ENCODE measurements around the gene TRABD2B. TPM values are rescaled to one million over a fixed set of nuclear protein-coding genes. Genes with fewer than 3 reads are reported as not detected.

TRABD2B gene
- total RNA-seq, 2 donors from 2014 or later: 3.1 to 8.1 TPM

DNA sequence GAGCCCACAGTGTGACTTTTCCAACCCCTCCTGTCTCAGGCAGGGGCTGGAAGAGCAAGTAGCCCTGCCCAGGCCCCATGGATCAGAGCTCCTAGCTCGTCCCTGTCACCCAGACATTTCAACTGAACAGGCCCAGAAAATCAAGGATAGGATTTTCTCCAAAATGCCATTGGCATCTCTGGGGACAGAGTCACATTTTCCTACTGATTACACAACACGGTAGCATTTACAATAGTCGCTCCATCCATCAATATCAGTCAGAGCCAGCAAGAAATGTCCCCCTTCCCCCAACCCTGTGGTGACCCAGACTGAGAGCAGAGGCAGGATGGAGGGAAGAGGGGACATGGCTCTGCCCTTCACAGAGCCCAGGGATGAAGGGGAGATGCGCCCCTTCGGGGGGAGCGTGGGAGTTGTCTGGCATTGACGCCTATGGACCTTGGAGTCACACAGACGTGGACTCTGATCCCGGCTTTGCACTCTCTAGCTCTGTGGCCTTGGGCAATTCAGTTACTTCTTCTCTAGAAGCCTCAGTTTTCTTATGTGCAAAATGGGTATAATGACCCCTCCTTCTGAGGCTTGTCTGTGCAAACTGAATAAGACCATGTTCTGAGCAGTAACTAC lies 283.7 kb downstream of the TRABD2B start:
- TF ChIP-seq, protein P1, sequence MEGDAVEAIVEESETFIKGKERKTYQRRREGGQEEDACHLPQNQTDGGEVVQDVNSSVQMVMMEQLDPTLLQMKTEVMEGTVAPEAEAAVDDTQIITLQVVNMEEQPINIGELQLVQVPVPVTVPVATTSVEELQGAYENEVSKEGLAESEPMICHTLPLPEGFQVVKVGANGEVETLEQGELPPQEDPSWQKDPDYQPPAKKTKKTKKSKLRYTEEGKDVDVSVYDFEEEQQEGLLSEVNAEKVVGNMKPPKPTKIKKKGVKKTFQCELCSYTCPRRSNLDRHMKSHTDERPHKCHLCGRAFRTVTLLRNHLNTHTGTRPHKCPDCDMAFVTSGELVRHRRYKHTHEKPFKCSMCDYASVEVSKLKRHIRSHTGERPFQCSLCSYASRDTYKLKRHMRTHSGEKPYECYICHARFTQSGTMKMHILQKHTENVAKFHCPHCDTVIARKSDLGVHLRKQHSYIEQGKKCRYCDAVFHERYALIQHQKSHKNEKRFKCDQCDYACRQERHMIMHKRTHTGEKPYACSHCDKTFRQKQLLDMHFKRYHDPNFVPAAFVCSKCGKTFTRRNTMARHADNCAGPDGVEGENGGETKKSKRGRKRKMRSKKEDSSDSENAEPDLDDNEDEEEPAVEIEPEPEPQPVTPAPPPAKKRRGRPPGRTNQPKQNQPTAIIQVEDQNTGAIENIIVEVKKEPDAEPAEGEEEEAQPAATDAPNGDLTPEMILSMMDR (IDR thresholded peaks at IDR 0.05): no peak
- Histone ChIP-seq H3K4me1 (peaks cover 4 to 25% of the 10 kb centered on the region in 2 donors), H3K9me3 (no peaks in the 10 kb centered on the region), H3K27me3 (peaks cover 11 to 31% of the 10 kb centered on the region in 2 donors), H3K36me3 (no peaks in the 10 kb centered on the region), H3K27ac (no peak overlapping the region), H3K4me3 (no peak overlapping the region)
- DNase-seq (ENCODE audit: low spot score): no peak

DNA sequence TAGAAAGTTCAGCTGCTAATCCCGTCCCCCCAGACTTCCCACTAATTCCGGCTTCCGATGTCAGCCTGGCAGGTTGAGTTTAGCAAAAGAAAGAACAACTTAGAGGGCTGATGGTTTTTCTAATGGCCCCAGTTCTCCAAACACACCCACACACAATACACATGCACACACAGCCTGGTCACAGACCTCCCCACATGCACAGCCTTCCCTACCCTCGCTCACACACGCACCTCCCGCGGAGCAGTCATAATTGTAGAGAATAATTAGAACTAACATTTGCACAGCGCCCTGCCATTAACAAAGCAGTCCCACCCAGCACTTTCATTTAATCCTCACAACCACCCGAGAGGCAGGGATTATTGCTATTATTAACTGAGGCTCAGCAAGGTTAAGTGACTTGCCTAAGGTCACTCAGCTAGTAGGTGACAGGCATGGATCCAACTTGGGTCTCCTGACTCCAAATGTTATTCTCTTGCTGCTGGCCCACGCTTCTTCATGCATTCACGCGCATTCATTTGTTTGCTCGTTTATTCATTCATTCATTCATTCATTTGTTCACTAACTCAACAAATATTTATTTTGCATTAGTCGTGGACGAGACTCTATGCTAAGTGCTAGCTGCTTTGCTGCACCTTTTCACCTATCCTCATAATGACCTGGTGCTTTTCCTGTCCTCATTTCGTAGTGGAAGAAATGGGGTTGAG lies 284.4 kb downstream of the TRABD2B start:
- TF ChIP-seq, protein P1 (IDR thresholded peaks at IDR 0.05): no peak
- H3K27ac ChIP-seq: no peak overlapping the region
- H3K4me1 ChIP-seq: peaks cover 4 to 31% of the 10 kb centered on the region in 2 donors
- no peaks in the 10 kb centered on the region for H3K9me3 ChIP-seq
- DNase-seq (ENCODE audit: low spot score): no peak
- H3K27me3 ChIP-seq: peaks cover 14 to 31% of the 10 kb centered on the region in 2 donors
- H3K36me3 ChIP-seq: no peaks in the 10 kb centered on the region
- no peak overlapping the region for H3K4me3 ChIP-seq

DNA sequence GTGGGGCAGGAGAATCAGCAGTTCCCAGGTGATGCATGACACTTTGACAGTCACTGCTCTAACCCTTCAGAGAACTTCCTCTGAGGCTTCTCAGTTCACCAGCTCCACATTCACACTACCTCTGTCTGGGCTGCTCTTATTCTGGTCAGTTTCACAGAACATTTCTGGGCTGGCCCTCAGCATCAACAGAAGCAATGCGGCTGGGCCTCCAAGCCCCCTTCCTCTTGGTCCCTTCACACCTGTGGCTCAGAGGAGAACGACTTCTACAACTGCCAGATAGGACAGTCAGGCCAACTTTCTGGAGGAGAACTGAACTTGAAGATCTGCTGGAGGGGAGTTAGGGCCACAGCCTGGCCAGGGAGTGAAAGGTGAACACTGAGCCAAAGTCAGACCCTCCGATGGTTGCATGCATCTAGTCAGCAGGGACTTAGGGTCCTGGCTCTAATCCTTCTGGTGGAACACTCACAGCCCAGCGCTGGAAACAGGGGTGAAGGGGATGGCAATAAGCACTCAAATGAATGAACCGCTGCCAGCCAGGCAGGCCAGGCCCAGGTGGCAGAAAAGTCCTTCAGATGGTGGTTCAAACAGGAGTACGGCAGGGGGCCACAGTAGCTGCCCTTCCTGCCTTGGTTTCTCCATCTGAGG lies 285.2 kb downstream of the TRABD2B start:
- Histone ChIP-seq H3K27ac (no peak overlapping the region), H3K27me3 (peaks cover 14 to 31% of the 10 kb centered on the region in 2 donors)
- DNase-seq (ENCODE audit: low spot score): no peak

DNA sequence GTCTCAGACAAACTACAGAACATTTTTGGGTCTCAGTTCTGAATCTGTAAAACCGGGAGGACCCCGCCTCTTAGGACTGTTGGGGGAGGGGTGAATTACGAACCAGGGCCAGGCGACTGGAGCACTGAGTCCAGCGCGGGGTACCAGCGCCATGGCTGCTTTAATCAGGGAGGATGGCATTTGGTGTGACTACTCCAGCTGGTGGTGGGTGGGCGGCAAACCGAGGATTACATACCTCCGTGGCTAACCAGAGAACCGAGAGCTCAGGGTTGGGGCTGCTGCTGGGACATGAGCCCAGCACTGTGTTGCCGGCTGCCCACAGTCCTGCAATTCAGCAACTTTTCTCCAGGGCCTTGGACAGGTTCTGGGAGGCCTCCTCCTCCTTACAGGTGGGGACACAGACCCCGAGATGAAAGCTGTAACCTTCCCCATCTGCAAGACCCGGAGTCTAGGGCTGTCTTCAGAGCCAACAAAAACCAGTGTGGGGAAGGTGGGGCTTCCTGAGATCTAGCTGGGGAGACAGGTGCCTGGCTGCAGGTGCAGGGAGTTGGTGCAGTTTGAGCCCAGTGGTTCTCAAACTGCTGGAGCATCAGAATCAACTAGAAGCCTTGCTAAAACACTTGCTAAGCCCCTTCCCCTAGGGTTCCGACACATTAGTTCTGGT lies 285.9 kb downstream of the TRABD2B start:
- DNase-seq (ENCODE audit: low spot score): no peak
- peaks cover 4 to 31% of the 10 kb centered on the region in 2 donors for H3K4me1 ChIP-seq
- TF ChIP-seq, protein P1 (IDR thresholded peaks at IDR 0.05): no peak
- no peak overlapping the region for H3K4me3 ChIP-seq
- H3K27me3 ChIP-seq: peaks cover 14 to 31% of the 10 kb centered on the region in 2 donors
- H3K9me3 ChIP-seq: no peaks in the 10 kb centered on the region
- no peak overlapping the region for H3K27ac ChIP-seq
- no peaks in the 10 kb centered on the region for H3K36me3 ChIP-seq

More for the DNA sequence above, 285.2 kb downstream of the TRABD2B start:
- Histone ChIP-seq H3K36me3 (no peaks in the 10 kb centered on the region), H3K4me1 (peaks cover 4 to 31% of the 10 kb centered on the region in 2 donors), H3K4me3 (no peak overlapping the region), H3K9me3 (no peaks in the 10 kb centered on the region)
- TF ChIP-seq, protein P1 (IDR thresholded peaks at IDR 0.05): no peak

Other genes with a start within 250 kb of the TRABD2B start
- gene SLC5A9, start 225.3 kb upstream of the TRABD2B start, total RNA-seq: not detected